K562 (cell line): ENCODE results near the gene KCNJ10. TPM values are rescaled to one million over a fixed set of nuclear protein-coding genes. Genes with fewer than 3 reads are reported as not detected.

Experiments used
- ATAC-seq: fragments of 200-7000 bp; cut with Tn5 transposase; 3 replicates; pipeline ENCODE4 v1.9.1; 2020; ENCODE audit warnings: moderate library complexity
- BruUV-seq: library from RNA; stranded (reverse); fragments of 400-500 nt; replicated peaks from 2 replicates; lab custom pipeline; 2021; lab: Mats Ljungman, UMichigan
- CTCF ChIA-PET: fragments of 300-600 bp; formaldehyde crosslinking; extraction: SDS; loops from one replicate; lab custom pipeline; 2021; ENCODE audit warnings: low intra/inter-chr PET ratio; lab: Yijun Ruan, JAX
- POLR2A ChIA-PET: fragments of 300-600, 350-650 bp; sonication (Branson Sonifier 250); formaldehyde crosslinking; extraction: SDS; loops from one replicate; lab custom pipeline; 2021; ENCODE audit warnings: antibody characterized with exemption, inconsistent platforms; lab: Yijun Ruan, JAX
- DNase-seq, 4 experiments: peaks; one replicate each; pipeline versions ENCODE4 v3.0.0 to v3.0.0-alpha.2; 2011 to 2018; ENCODE audit warnings: low spot score in 3 of 4, mixed read lengths in 3 of 4; ENCODE audit errors: extremely low read depth in 1 of 4
- FAIRE-seq: peaks from 2 replicates; lab custom pipeline; 2011; peaks lifted over from hg19 to GRCh38; lab: Jason Lieb, UNC
- H2AFZ ChIP-seq: 2 replicates; pipeline ENCODE4 v1.6.0; 2011; ENCODE audit warnings: low read depth, low read length, control low read depth, inconsistent platforms
- H3K27ac ChIP-seq: fragments of 200-600 bp; 3 replicates; pipeline ENCODE4 v1.8.0; 2011; ENCODE audit warnings: low read depth, mild to moderate bottlenecking, control low read depth, inconsistent platforms, low read length, moderate library complexity, mixed read lengths; ENCODE audit errors: extremely low read depth
- H3K27me3 ChIP-seq, 2 experiments: fragments of 300-600 bp in 1 of 2; 2 replicates in 1 of 2; 3 replicates in 1 of 2; pipeline versions ENCODE4 v1.6.0 to v1.8.0; 2011; ENCODE audit warnings: inconsistent platforms in 2 of 2, low read length in 2 of 2, mild to moderate bottlenecking in 1 of 2, mixed read lengths in 1 of 2, moderate library complexity in 1 of 2; ENCODE audit not compliant: control insufficient read depth in 2 of 2, insufficient read depth in 2 of 2
- H3K36me3 ChIP-seq: fragments of 300-600 bp; 3 replicates; pipeline ENCODE4 v1.8.0; 2011; ENCODE audit warnings: mild to moderate bottlenecking, low read length, inconsistent platforms; ENCODE audit not compliant: control insufficient read depth, insufficient read depth
- H3K4me1 ChIP-seq, 2 experiments: fragments of 200-600 bp in 1 of 2; replicated peaks in 1 of 2; 2 replicates in 1 of 2; 3 replicates in 1 of 2; pipeline versions ENCODE4 v1.5.1 to v1.8.0; 2011; ENCODE audit warnings: inconsistent platforms in 2 of 2, low read length in 2 of 2, mild to moderate bottlenecking in 1 of 2, mixed read lengths in 1 of 2, moderate library complexity in 1 of 2; ENCODE audit not compliant: control insufficient read depth in 2 of 2, insufficient read depth in 2 of 2
- H3K4me2 ChIP-seq: 2 replicates; pipeline ENCODE4 v1.6.1; 2011; ENCODE audit warnings: low read length, control low read depth, inconsistent platforms, mixed read lengths; ENCODE audit not compliant: insufficient read depth
- H3K4me3 ChIP-seq: fragments of 200-600 bp; sonication (generic), shearing (Covaris generic); 2 replicates; pipeline ENCODE4 v1.5.1; 2016; ENCODE audit warnings: control low read depth, inconsistent platforms
- H3K79me2 ChIP-seq: fragments of 200-600 bp; 3 replicates; pipeline ENCODE4 v1.8.0; 2011; ENCODE audit warnings: low read length, inconsistent platforms; ENCODE audit not compliant: control insufficient read depth, insufficient read depth
- H3K9ac ChIP-seq, 2 experiments: 2 replicates each; pipeline versions ENCODE4 v1.6.0 to v1.6.1; 2011; ENCODE audit warnings: low read depth in 2 of 2, low read length in 2 of 2, control low read depth in 1 of 2, inconsistent platforms in 1 of 2, mild to moderate bottlenecking in 1 of 2, mixed read lengths in 1 of 2; ENCODE audit not compliant: insufficient read depth in 1 of 2
- H3K9me1 ChIP-seq: one replicate; pipeline ENCODE4 v1.6.0; 2011; ENCODE audit warnings: inconsistent platforms, mild to moderate bottlenecking, low read length, moderate library complexity; ENCODE audit not compliant: control insufficient read depth, insufficient read depth
- H3K9me3 ChIP-seq: replicated peaks from 2 replicates; pipeline ENCODE4 v1.5.1; 2011; ENCODE audit warnings: low read depth, low read length, inconsistent platforms; ENCODE audit not compliant: control insufficient read depth, insufficient read depth
- H4K20me1 ChIP-seq: replicated peaks from 2 replicates; pipeline ENCODE4 v1.6.1; 2011; ENCODE audit warnings: low read length, inconsistent platforms, mixed read lengths; ENCODE audit not compliant: control insufficient read depth, insufficient read depth
- ATF3 ChIP-seq, 2 experiments: fragments of 450-650 bp in 1 of 2; sonication (generic) in 1 of 2; formaldehyde crosslinking in 1 of 2; IDR thresholded peaks in 1 of 2; conservative IDR thresholded peaks in 1 of 2; 2 replicates each; pipeline versions ENCODE4 v1.6.1 to v1.8.1; 2016 to 2023; ENCODE audit warnings: mild to moderate bottlenecking in 2 of 2, moderate library complexity in 2 of 2, inconsistent platforms in 1 of 2, missing genetic modification reagents in 1 of 2
- CEBPB ChIP-seq: fragments of 450-650 bp; IDR thresholded peaks from 2 replicates; pipeline ENCODE4 v1.6.1; 2016; ENCODE audit warnings: missing genetic modification characterization, missing compliant biosample characterization
- CEBPG ChIP-seq, 3 experiments: fragments of 200-800 bp in 1 of 3; sonication (Bioruptor generic) in 1 of 3; sonication (generic) in 1 of 3; formaldehyde crosslinking in 1 of 3; IDR thresholded peaks in 2 of 3; conservative IDR thresholded peaks in 1 of 3; 2 replicates each; pipeline versions ENCODE4 v1.6.1 to v1.8.0; 2016 to 2022; ENCODE audit warnings: missing compliant biosample characterization in 2 of 3, missing genetic modification characterization in 2 of 3, mild to moderate bottlenecking in 1 of 3, missing genetic modification reagents in 1 of 3
- CHCHD3 ChIP-seq: fragments of 250-450 bp; sonication (Bioruptor Pico); IDR thresholded peaks from 2 replicates; pipeline ENCODE4 v2.1.2; 2022; ENCODE audit warnings: mild to moderate bottlenecking
- EHMT2 ChIP-seq: fragments of 450-650 bp; IDR thresholded peaks from 2 replicates; pipeline ENCODE4 v1.6.1; 2018; ENCODE audit warnings: antibody characterized with exemption
- EWSR1 ChIP-seq: fragments of 450-650 bp; IDR thresholded peaks from 2 replicates; pipeline ENCODE4 v1.6.1; 2018; ENCODE audit warnings: borderline replicate concordance, mild to moderate bottlenecking, low read depth, moderate library complexity; ENCODE audit not compliant: partially characterized antibody
- RAD51 ChIP-seq: fragments of 450-650 bp; IDR thresholded peaks from 2 replicates; pipeline ENCODE4 v1.7.1; 2016; ENCODE audit warnings: low read depth, mild to moderate bottlenecking, borderline replicate concordance
- RBM22 ChIP-seq: fragments of 200-400 bp; formaldehyde crosslinking; IDR thresholded peaks from 2 replicates; pipeline ENCODE4 v1.6.1; 2018; ENCODE audit warnings: low read length, low read depth; ENCODE audit not compliant: poor library complexity, severe bottlenecking
- SAFB2 ChIP-seq: fragments of 200-400 bp; formaldehyde crosslinking; IDR thresholded peaks from 2 replicates; pipeline ENCODE4 v1.6.1; 2018; ENCODE audit warnings: borderline replicate concordance, low read length, low read depth, moderate library complexity; ENCODE audit not compliant: severe bottlenecking
- STAG1 ChIP-seq: sonication (generic); formaldehyde crosslinking; IDR thresholded peaks from 2 replicates; pipeline ENCODE4 v1.5.0; 2020; ENCODE audit warnings: missing genetic modification reagents, borderline replicate concordance
- TAF15 ChIP-seq: fragments of 200-400 bp; formaldehyde crosslinking; IDR thresholded peaks from 2 replicates; pipeline ENCODE4 v1.6.1; 2017; ENCODE audit warnings: mild to moderate bottlenecking, low read depth, low read length, moderate library complexity
- TBL1XR1 ChIP-seq, 2 experiments: IDR thresholded peaks; 2 replicates each; pipeline ENCODE4 v1.6.1; 2012; ENCODE audit warnings: improper control_type of control experiment in 2 of 2, low read length in 2 of 2, mild to moderate bottlenecking in 1 of 2
- ZNF274 ChIP-seq: IDR thresholded peaks from 2 replicates; pipeline ENCODE4 v1.6.1; 2011; ENCODE audit warnings: low read depth, mild to moderate bottlenecking, low read length, moderate library complexity, borderline replicate concordance
- ZSCAN29 ChIP-seq: fragments of 450-650 bp; IDR thresholded peaks from 2 replicates; pipeline ENCODE4 v1.6.1; 2017
- WGBS: fragments of 100-300 bp; shearing (Covaris generic); methylation state at CpG from one replicate; pipeline ENCODE4 v1.1.6; 2016; ENCODE audit warnings: low coverage, mixed read lengths; ENCODE audit not compliant: insufficient coverage; ENCODE audit errors: missing lambda C conversion rate; 5-methylcytosine and 5-hydroxymethylcytosine counted together
- in situ Hi-C: fragments of 300-500 bp; cut with MboI; formaldehyde crosslinking; loops from 4 replicates; pipeline ENCODE4 v1.15.0; 2018; ENCODE audit warnings: inconsistent platforms, mixed read lengths
- intact Hi-C: fragments of 100-400 bp; cut with micrococcal nuclease; formaldehyde crosslinking; loops from 2 replicates; pipeline ENCODE4 v1.14.2; 2022
- polyA plus RNA-seq, 8 experiments: library from polyadenylated mRNA; depleted of rRNA in 4 of 8; stranded (reverse) in 5 of 8; unstranded in 3 of 8; fragments of >200 nt; fragmentation: Nextera tagmentation in 2 of 8; fragmentation: Illumina TruSeq in 1 of 8; extraction: Ambion mirVana in 2 of 8; extraction: Trizol in 1 of 8; gene quantifications; 2 replicates each; pipeline versions ENCODE4 v1.2.1 to v1.2.3, GENCODE V29; 2011 to 2014; ENCODE audit warnings: inconsistent platforms in 1 of 8, missing spikeins in 1 of 8
- total RNA-seq, 7 experiments: library from RNA; depleted of rRNA in 6 of 7; stranded (reverse); fragments of >200 nt in 6 of 7; fragmentation: Illumina TruSeq in 2 of 7; extraction: Trizol in 2 of 7; gene quantifications; 2 replicates each; pipeline versions ENCODE4 v1.2.1 to v1.2.3, GENCODE V29; 2011 to 2021; ENCODE audit warnings: low replicate concordance in 1 of 7
- TF ChIP-seq, protein P1 (sequence below), 3 experiments: fragments of 200-800 bp in 1 of 3; sonication (Bioruptor generic) in 1 of 3; sonication (generic) in 1 of 3; formaldehyde crosslinking in 1 of 3; IDR thresholded peaks; 2 replicates each; pipeline versions ENCODE4 v1.6.1 to v1.8.0; 2016 to 2022; ENCODE audit warnings: mild to moderate bottlenecking in 2 of 3, missing compliant biosample characterization in 2 of 3, missing genetic modification characterization in 2 of 3, missing genetic modification reagents in 1 of 3
- TF ChIP-seq, protein P2 (sequence below), 2 experiments: fragments of 450-650 bp; IDR thresholded peaks; 2 replicates each; pipeline ENCODE4 v1.6.1; 2016

Gene KCNJ10
- total and polyA plus RNA-seq, 9 of the 15 experiments (the other 6 are each of a cell fraction or from before 2014, with no cell fraction given) = 0.06 to 0.11 TPM; not detected in 7

DNA sequence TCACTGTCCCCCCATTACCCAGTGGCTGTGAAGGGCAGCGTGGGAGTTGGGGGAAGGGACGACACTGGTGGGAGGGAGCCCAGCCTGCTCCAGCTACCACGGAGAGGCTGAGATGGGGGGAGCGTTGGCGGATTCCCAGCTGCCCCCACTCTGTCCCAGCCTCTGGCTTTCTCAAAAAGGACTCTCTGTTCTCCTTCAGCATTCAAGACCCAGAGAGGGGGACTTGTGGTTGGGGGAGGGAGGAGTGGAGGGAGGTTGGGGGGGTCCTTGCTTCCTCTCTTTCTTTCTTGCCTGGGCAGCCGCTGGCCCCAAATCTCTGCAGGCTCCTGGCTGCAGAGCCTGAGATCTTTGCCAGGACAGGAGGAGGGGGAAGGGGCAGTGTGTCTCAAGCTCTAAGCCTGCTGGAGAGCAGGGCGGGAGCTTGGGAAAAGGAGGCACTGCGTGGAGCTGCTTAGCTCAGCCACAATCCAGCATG is 47.8 kb upstream of the KCNJ10 start (continued):
- TF ChIP-seq TBL1XR1 (IDR thresholded peaks at IDR 0.05; ENCODE audit: low read length in 2 of 2) = no peak
- TF ChIP-seq, protein P1, sequence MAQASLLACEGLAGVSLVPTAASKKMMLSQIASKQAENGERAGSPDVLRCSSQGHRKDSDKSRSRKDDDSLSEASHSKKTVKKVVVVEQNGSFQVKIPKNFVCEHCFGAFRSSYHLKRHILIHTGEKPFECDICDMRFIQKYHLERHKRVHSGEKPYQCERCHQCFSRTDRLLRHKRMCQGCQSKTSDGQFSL (CRISPR knock-in tag; IDR thresholded peaks at IDR 0.05) = no peak
- TF ChIP-seq, protein P1 (tag; IDR thresholded peaks at IDR 0.05) = no peak
- no peak for TF ChIP-seq ZSCAN29
- TF ChIP-seq CHCHD3 = no peak
- no peak for TF ChIP-seq RBM22
- TF ChIP-seq TAF15 = no peak
- TF ChIP-seq RAD51 = no peak
- no peak for TF ChIP-seq EHMT2
- TF ChIP-seq ZNF274 = no peak

GRCh38 chr1:160117300-160117699 is 47.3 kb upstream of the KCNJ10 start:
- Histone ChIP-seq H2AFZ (no peak overlapping the region), H3K4me3 (no peak overlapping the region), H3K9me1 (no peaks in the 10 kb centered on the region), H3K27me3 (peaks cover 29 to 61% of the 10 kb centered on the region in 2 experiments), H3K4me1 (no peaks in the 10 kb centered on the region; a peak in 1 of 5 replicates), H3K4me2 (no peak overlapping the region), H3K36me3 (no peaks in the 10 kb centered on the region), H3K27ac (no peak overlapping the region), H3K79me2 (no peaks in the 10 kb centered on the region), H3K9ac (no peak overlapping the region), H3K9me3 (no peaks in the 10 kb centered on the region), H4K20me1 (no peaks in the 10 kb centered on the region)
- TF ChIP-seq CEBPB (tag) (0 out of 2 replicates have a peak, but pooled peaks have one; percentile 11), EWSR1 (no peak), ATF3 (IDR thresholded peaks at IDR 0.05) (peak; percentile 67; the same call in 1 of the 2 replicates), ATF3 (CRISPR knock-in tag; conservative IDR thresholded peaks at IDR 0.05) (no peak), STAG1 (CRISPR knock-in tag) (no peak), SAFB2 (no peak), CEBPG (CRISPR knock-in tag; IDR thresholded peaks at IDR 0.05) (peak; percentile 52), CEBPG (tag; conservative IDR thresholded peaks at IDR 0.05 in 1 of 2, IDR thresholded peaks at IDR 0.05 in 1 of 2) (peak; percentile 65 to 68)
- TF ChIP-seq, protein P2, sequence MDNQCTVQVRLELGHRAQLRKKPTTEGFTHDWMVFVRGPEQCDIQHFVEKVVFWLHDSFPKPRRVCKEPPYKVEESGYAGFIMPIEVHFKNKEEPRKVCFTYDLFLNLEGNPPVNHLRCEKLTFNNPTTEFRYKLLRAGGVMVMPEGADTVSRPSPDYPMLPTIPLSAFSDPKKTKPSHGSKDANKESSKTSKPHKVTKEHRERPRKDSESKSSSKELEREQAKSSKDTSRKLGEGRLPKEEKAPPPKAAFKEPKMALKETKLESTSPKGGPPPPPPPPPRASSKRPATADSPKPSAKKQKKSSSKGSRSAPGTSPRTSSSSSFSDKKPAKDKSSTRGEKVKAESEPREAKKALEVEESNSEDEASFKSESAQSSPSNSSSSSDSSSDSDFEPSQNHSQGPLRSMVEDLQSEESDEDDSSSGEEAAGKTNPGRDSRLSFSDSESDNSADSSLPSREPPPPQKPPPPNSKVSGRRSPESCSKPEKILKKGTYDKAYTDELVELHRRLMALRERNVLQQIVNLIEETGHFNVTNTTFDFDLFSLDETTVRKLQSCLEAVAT (IDR thresholded peaks at IDR 0.05) = no peak
- ATAC-seq = no peak
- ChIA-PET CTCF (no interaction called here), POLR2A (no interaction called here)
- BruUV-seq = no TSS peak
- FAIRE-seq = no peak
- in situ Hi-C loops = no loop called here
- DNase-seq = no peak
- intact Hi-C loops = no loop called here
- WGBS = 0% methylated on average over 1 of the region's 1 CpG
